AG10803 (cell line): ENCODE measurements around the gene LRRC9.
"Not testable (repeated sequence)": the region's sequence is repeated elsewhere in the genome, so short reads cannot be mapped to it uniquely, and the experiment has no call there.

Experiments
- DNase-seq: peaks from one replicate; pipeline ENCODE4 v3.0.0; 2010; ENCODE audit warnings: low read depth
- H3K4me3 ChIP-seq: 2 replicates; pipeline ENCODE4 v1.5.1; 2011; ENCODE audit warnings: mild to moderate bottlenecking, low read length, control low read depth
- TF ChIP-seq, protein P1 (sequence below): conservative IDR thresholded peaks from 2 replicates; pipeline ENCODE4 v1.5.1; 2011; ENCODE audit warnings: mild to moderate bottlenecking, low read length, control low read depth, inconsistent platforms

The LRRC9 gene

DNA sequence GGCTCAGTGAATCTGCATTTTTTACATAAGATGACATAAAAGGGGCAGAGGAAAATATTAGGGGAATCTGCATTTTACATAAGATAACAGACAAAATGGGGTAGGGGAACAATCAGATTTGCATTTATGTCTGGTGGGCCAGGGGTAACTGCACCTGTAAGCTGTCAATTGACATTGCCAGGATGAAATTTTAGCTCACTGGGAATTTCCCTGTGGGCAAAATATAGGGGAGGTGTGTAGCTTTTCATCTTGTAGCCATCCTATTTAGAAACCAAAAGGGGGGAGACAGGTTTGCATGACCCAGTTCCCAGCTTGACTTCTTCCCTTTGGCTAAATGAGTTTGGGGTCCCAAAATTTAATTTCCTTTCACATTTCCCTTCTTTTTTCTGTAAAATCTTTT lies 175.3 kb downstream of the LRRC9 start:
- no peak overlapping the region for H3K4me3 ChIP-seq
- no peak for DNase-seq
- TF ChIP-seq, protein P1, sequence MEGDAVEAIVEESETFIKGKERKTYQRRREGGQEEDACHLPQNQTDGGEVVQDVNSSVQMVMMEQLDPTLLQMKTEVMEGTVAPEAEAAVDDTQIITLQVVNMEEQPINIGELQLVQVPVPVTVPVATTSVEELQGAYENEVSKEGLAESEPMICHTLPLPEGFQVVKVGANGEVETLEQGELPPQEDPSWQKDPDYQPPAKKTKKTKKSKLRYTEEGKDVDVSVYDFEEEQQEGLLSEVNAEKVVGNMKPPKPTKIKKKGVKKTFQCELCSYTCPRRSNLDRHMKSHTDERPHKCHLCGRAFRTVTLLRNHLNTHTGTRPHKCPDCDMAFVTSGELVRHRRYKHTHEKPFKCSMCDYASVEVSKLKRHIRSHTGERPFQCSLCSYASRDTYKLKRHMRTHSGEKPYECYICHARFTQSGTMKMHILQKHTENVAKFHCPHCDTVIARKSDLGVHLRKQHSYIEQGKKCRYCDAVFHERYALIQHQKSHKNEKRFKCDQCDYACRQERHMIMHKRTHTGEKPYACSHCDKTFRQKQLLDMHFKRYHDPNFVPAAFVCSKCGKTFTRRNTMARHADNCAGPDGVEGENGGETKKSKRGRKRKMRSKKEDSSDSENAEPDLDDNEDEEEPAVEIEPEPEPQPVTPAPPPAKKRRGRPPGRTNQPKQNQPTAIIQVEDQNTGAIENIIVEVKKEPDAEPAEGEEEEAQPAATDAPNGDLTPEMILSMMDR: no peak

DNA sequence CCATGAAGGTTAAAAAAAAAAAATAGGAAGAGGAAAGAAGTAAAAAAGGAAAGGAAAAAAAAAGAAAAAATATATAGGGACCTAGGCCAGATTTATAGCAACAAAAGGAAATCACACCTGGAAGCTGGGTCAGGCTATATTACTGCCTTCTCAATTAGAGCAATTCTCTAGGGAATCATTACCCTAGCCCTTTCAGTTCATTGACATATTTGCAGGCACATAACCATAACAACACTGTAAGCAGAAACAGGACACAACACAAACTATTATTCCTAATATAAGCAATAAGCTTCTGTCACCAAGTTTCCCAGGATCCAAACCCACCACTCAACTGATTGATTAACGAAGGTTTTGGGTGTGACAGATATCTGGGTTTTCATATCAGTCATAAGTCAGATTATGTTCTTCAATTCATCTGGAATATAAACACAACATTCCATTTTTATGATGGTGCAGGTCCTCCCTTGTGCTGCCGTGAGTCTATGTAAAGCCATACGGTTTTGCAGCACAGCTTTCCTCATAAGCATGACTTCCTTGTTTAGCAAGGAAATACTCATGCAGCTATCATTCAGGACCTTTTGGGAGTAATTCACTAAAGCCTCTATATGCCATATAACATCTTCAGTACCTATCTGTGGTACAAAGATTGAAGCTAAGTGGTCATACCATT lies 176.0 kb downstream of the LRRC9 start:
- peak; percentile 69 for DNase-seq
- H3K4me3 ChIP-seq: no peak overlapping the region
- TF ChIP-seq, protein P1: no peak

DNA sequence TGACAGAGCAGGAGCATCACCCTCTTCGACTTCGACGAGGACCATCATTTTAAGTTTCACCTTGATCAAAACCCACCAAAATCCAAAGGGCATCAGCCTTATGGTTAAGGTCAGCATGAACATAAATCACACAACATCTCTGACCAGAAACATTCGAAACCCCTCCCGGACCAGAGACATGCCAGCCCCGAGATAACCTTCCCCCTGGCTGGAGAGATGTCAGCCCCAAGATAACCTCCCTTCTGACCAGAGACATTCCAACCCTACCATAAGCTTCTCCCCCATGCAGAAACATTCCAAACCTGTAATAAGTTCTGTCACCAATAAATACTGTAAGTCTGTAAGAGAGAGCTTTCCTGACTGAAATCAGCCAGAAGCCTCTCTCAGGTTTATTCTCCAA lies 178.0 kb downstream of the LRRC9 start:
- TF ChIP-seq, protein P1: no peak
- DNase-seq: no peak
- no peak overlapping the region for H3K4me3 ChIP-seq

DNA sequence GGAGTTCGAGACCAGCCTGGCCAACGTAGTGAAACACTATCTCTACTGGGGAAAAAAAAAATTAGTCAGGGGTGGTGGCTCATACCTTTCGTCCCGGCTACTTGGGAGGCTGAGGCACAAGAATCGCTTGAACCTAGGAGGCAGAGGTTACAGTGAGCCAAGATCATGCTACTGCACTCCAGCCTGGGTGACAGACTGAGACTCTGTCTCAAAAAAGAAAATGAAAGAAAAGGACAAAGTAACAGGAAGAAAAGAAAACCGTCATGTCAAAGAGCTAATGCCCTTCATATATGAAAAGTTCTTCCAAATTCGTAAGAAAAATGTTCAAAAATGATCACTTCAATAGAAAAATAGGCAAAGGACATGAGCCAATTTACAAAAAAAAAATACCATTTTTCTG lies 179.9 kb downstream of the LRRC9 start:
- not testable (repeated sequence) for DNase-seq, H3K4me3 ChIP-seq

DNA sequence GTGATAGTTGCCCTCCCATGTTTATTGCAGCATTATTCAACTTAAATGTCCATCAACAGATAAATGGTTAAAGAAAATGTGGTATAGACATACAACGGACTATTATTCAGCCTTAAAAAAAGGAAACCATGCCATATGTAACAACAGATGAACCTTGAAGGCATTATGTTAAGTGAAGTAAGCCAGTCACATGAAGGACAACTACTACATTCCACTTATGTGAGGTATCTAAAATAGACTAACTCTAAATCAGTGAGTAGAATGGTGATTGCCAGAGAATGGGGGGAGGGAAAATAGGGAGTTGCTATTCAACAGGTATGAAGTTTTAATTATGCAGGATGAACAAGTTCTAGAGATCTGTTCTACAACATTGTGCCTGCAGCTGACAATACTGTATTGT lies 181.8 kb downstream of the LRRC9 start:
- DNase-seq: peak; percentile 29
- no peak overlapping the region for H3K4me3 ChIP-seq
- TF ChIP-seq, protein P1: no peak

DNA sequence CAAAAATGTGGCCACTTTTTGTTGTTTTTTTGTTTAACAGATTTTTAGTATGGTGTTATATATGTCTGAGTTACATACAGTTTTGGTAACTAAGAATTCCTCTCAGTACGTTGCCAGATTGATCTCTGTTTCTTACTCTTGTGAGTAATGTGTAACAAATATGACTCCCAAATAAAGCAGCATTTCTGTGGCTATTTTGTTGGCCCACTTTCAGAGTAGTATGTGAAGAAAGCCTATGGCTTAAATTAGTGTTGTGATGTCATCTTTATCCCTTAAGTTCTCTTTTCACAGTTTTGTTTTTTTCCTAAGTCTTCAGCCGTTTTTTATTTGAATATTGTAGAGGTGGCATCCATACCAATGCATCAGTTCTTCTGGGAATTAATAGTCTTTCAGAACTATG lies 182.4 kb downstream of the LRRC9 start:
- DNase-seq: peak; percentile 93
- no peak overlapping the region for H3K4me3 ChIP-seq
- TF ChIP-seq, protein P1: no peak

DNA sequence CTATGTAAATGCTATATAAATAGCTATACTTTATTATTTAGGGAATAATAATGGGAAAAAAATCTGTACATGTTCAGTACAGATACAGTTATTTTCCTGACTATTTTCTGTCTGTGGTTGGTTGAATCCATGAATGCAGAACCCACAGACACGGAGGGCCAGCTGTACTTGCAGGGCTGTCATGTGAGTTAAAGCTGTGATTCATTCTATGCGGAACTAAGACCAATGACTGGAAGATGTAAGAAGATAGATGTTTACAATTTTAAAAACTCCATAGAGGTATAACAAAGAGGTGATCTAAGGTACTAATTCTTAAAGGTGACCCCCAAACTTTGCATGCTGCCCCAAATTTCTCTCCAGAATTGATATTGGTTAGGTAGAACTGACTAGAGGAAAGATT lies 186.4 kb downstream of the LRRC9 start:
- TF ChIP-seq, protein P1: no peak
- peak; percentile 77 for DNase-seq
- H3K4me3 ChIP-seq: no peak overlapping the region

DNA sequence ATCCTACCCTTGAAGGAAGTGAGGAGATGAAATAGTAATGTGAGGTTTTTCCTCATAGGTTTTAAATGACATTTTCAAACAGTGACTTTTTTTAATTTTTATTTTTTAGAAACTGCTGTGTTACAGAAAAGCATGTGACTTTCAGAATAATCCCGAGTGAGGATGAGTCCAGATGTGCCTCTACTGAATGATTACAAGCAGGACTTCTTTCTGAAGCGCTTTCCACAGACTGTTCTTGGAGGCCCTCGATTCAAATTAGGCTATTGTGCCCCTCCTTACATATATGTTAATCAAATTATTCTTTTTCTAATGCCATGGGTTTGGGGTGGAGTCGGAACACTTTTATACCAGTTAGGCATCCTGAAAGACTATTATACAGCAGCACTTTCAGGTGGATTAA lies 187.5 kb downstream of the LRRC9 start:
- TF ChIP-seq, protein P1: no peak
- no peak overlapping the region for H3K4me3 ChIP-seq
- DNase-seq: no peak
